Stimulated activated naive CD8-positive, alpha-beta T cell treated with anti-CD3 and anti-CD28 coated beads, Interleukin-15, amount 100 ng/mL, for 72 hours (primary cell): ENCODE measurements around the gene FGF4.
A peak's percentile ranks its signal among the peaks of the same experiment; 100 is the strongest.
"Not testable (repeated sequence)": the region's sequence is repeated elsewhere in the genome, so short reads cannot be mapped to it uniquely, and the experiment has no call there.

ENCODE experiments used
- ATAC-seq: fragments of 150-1000 bp; cut with Tn5 transposase; 2 replicates; pipeline ENCODE4 v1.10.0; 2021; ENCODE audit warnings: mild to moderate bottlenecking, moderate library complexity
- DNase-seq, 2 donors: peaks; one replicate each; pipeline ENCODE4 v3.0.0; 2021 to 2022
- H3K27ac Mint-ChIP-seq, 2 donors: one replicate each; pipeline ENCODE4 v1.8.0; 2022; ENCODE audit warnings: mild to moderate bottlenecking in 2 of 2, mixed read lengths in 2 of 2, moderate library complexity in 2 of 2
- H3K27me3 Mint-ChIP-seq: one replicate; pipeline ENCODE4 v1.8.0; 2022; ENCODE audit warnings: mixed read lengths
- H3K4me1 Mint-ChIP-seq: one replicate; pipeline ENCODE4 v1.8.0; 2022; ENCODE audit warnings: mild to moderate bottlenecking, mixed read lengths
- H3K4me3 Mint-ChIP-seq, 2 donors: one replicate each; pipeline ENCODE4 v1.8.0; 2022; ENCODE audit warnings: mild to moderate bottlenecking in 2 of 2, mixed read lengths in 2 of 2, moderate library complexity in 1 of 2
- H3K9me3 Mint-ChIP-seq, 2 donors: one replicate each; pipeline ENCODE4 v1.8.0; 2022; ENCODE audit warnings: mixed read lengths in 2 of 2

The FGF4 gene

DNA sequence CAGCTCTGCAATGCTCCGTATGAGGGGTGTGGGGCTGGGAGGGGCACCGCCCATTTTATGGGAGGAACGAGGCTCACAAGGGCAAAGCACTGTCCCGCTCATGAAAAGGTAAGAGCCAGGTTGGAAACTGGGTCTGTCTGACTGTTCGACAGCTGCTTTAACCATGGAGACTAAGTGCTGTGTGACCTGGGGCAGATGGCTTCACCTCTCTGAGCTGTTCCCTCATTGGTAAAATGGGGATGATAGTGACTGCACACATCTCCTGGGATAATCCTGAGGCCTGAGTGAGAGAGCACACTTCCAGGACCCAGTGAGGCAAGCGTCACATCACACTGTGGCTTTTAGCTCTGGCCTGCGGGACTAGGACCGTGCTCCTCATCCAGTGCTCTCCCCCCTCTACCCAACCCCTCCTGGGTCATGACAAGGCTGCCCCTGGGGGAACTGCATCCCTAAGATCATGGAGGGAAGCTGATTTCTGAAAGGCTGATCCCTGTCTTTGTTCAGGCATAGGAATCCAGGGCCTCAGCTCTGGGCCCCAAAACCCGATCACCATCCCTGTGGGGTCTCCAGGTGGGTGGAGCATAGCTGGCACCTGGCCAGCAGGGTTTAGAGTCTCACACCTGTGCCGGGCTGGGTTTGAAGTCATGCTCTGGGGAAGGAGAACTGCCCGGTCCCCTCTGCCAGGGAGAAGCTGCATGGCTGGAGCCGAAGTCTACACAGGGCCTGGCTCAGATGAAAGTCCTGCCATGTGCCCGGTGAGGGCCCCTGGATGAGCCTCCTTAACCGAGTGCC lies 22.8 kb upstream of the FGF4 start:
- DNase-seq (no peak), ATAC-seq (no peak)
- Mint-ChIP-seq H3K9me3 (no peaks in the 10 kb centered on the region), H3K4me1 (no peaks in the 10 kb centered on the region), H3K4me3 (no peak overlapping the region), H3K27ac (no peak overlapping the region), H3K27me3 (peaks cover 8% of the 10 kb centered on the region)

DNA sequence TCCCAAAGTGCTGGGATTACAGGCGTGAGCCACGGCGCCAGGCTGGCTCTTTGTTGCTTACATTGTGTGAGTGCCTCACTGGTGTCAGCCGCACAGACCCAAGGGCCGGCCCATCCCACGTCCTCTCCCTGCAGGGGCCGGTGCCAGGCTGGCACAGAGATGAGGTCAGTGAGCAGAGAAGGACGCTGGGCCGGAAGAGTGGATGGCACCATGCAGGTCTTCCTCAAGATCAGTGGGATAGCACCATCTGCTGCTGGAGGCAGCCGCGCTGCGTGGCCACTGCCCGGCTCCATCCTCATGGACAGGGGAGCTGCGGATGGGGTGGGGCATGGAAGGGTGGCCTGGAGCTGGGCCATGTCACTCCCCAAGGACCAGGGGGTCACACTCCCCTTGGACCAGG lies 22.0 kb upstream of the FGF4 start:
- no peak for ATAC-seq
- Mint-ChIP-seq H3K4me1 (no peaks in the 10 kb centered on the region), H3K9me3 (no peaks in the 10 kb centered on the region), H3K4me3 (no peak overlapping the region), H3K27ac (no peak overlapping the region), H3K27me3 (peaks cover 8% of the 10 kb centered on the region)
- DNase-seq: no peak

DNA sequence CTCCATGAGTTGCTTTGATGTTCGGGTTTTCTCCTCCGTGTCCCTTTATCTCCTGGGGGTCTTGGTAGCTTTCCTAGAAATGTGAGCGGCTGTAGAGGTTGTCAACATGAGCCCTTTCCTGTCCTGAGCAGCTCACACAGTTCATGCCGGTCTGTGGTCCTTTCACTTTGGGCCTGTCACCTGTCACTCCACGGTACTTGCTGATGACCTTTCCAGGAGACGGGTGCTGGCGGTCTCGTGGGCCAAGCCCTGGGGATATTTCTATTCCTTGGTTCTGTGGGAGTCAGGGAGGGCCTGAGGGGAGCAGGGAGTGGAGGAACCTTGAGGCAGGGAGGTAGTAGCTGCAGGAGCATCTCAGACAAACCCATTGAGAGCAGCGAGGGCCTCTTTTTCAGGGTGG lies 20.9 kb upstream of the FGF4 start:
- ATAC-seq: no peak

DNA sequence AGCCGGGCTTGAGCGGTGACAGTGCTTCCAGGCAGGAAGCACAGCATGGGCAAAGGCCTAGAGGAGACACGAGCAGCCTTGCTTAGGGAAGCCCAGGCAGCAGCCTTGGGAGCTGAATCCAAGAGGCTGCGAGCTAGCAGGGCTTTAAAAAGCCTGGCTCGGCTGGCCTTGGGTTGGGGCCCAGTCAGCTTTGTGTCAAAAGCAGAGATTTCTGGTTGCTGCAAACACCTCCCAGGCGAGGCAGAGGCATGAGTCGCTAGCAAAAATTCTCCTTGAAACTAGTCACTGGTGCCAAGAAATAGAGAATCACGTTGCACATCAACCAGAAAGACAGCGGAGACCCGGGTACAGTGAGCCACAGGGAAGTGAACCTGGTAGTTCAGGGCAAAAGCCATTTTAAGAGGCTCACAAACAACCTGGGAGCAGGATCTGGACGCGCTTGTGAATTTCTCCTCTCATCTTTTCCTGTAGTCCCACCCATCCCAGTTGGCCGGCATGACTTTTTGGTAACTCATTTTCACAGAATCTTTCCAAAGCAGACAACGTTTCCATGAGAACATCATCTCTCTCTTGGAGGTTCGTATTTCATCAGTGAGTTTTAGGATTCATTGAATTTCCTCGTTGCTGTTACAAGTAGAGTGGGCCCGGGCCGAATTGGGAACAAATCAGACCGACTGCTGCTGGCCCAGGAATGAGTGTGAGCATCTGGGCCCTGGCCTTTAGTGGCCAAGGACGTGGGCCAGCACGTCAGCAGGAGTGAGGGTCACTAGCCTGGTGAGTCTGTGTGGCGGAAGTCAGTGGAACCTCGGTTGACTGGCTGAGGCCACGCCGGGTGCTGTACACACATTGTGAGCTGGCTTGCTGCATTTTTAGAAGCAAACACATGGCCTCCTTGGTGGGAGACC lies 16.4 kb upstream of the FGF4 start:
- H3K27ac Mint-ChIP-seq: no peak overlapping the region
- H3K4me3 Mint-ChIP-seq: no peak overlapping the region
- ATAC-seq (no peak), DNase-seq (no peak)
- H3K4me1 Mint-ChIP-seq: no peaks in the 10 kb centered on the region
- H3K9me3 Mint-ChIP-seq: no peaks in the 10 kb centered on the region
- H3K27me3 Mint-ChIP-seq: peaks cover 15% of the 10 kb centered on the region

More for the DNA sequence above, 20.9 kb upstream of the FGF4 start:
- Mint-ChIP-seq H3K9me3 (no peaks in the 10 kb centered on the region), H3K4me1 (no peaks in the 10 kb centered on the region), H3K4me3 (no peak overlapping the region), H3K27me3 (peaks cover 10% of the 10 kb centered on the region), H3K27ac (peak overlapping the region in 1 of 2 donors; percentile 63)
- DNase-seq: no peak

DNA sequence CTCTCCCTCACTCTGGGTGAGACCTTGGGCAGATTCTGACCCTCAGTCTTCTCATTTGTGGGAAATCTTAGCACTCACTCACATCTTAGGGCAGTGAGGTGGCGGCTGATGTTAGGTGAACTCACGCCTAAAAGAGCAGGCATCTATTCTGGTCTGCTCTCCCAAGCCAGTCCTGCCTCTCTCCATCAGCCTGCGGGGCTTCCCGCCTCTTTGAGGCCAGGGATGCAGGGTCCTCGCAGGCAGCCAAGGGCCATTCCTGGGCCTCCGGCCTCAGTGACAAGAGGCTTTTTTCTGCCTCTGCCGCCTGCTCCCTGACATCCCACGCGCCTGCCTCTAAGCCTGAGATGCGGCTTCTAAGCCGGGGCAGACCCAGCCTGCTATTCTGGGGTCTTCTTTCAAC lies 13.8 kb upstream of the FGF4 start:
- DNase-seq: no peak
- Mint-ChIP-seq H3K27ac (no peak overlapping the region), H3K4me1 (no peaks in the 10 kb centered on the region), H3K27me3 (peaks cover 7% of the 10 kb centered on the region), H3K9me3 (no peaks in the 10 kb centered on the region), H3K4me3 (no peak overlapping the region)
- ATAC-seq: no peak

DNA sequence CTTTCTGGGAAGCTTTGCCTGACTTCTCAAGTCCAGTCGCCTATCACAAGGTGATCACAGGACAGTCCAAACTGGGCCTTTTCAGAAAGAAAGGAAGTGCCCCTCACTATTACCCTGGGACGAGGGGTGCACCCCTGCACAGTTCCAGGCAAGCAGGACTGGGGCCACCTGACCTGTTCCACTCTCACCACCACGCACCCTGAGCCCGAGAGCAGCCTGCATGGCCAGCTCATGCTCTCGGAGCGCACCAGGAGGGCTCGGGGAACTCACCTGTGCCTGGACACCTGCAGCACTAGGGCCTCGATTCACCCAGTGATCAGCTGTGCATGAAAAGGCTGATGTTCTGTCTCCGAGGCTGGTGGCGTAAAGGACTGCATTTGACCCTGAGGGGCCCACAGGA lies 12.8 kb upstream of the FGF4 start:
- no peaks in the 10 kb centered on the region for H3K9me3 Mint-ChIP-seq
- no peak for DNase-seq
- peaks cover 7% of the 10 kb centered on the region for H3K27me3 Mint-ChIP-seq

DNA sequence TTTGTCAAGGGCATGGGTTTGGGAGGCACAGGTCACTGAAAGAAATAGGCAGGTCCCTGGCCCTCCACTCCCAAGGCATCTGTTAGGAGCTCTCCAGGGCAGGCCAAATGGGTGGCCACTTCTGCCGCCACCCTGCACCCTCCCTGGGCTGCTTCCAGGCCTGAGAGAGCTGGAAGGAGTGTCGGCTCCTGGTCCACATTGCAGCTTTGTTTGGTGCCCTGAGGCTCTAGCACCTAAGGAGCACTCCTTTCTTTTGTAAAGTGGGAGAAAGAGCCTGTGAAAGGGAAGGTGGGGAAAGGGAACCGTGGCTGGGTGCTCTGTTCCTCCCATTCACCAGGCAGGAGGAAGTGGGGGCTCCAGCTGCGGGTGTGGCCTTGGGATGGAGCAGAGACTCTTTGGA lies 12.3 kb upstream of the FGF4 start:
- Mint-ChIP-seq H3K9me3 (no peaks in the 10 kb centered on the region), H3K27me3 (peaks cover 7% of the 10 kb centered on the region), H3K4me1 (no peaks in the 10 kb centered on the region), H3K27ac (no peak overlapping the region), H3K4me3 (no peak overlapping the region)
- ATAC-seq (no peak), DNase-seq (no peak)

More for the DNA sequence above, 12.8 kb upstream of the FGF4 start:
- H3K4me3 Mint-ChIP-seq: no peak overlapping the region
- no peak for ATAC-seq
- no peaks in the 10 kb centered on the region for H3K4me1 Mint-ChIP-seq
- no peak overlapping the region for H3K27ac Mint-ChIP-seq

DNA sequence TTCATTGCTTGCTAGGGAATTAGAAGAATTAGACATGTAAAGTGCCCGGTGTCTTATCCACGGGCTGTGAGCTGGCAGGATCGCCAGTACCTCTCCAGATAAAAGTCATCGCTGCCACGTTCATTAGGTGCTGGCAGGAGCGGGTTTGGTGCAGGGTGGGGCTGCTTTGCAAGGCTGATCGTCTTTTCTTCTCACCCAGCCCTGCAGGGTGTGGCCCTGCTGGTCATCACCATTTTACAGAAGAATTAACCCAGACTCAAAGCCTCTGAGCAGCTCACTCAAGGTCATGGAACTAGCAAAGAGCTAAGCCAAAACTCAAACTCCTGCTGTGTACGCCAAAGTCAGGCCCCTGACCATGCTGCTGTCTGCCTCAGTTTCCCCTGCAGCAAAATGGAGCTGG lies 6.1 kb upstream of the FGF4 start:
- DNase-seq (no peak), ATAC-seq (no peak)
- Mint-ChIP-seq H3K9me3 (no peaks in the 10 kb centered on the region), H3K4me1 (no peaks in the 10 kb centered on the region), H3K27ac (no peak overlapping the region), H3K4me3 (no peak overlapping the region), H3K27me3 (peaks cover 24% of the 10 kb centered on the region)

DNA sequence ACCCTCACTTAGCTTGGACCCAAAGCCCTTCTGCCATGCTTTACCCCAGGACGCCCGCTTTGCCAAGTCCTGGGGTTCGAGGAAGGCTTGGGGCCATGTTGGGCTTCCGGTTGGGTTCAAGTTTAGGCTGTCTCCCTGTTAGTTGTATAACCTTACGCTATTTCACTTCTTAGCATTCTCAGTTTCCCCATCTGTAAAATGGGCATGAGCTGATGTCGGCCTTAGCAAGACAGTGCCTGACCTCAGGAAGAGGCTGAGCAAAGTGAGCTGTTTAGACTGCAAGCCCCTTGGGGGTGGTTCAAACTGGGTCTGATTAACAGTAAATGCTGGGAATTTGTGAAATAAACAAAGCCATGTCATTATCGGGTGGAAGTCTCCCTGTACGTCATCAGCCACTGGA lies 3.2 kb upstream of the FGF4 start:
- H3K27me3 Mint-ChIP-seq: peaks cover 38% of the 10 kb centered on the region
- DNase-seq (no peak), ATAC-seq (no peak)
- no peak overlapping the region for H3K4me3 Mint-ChIP-seq
- H3K4me1 Mint-ChIP-seq: no peaks in the 10 kb centered on the region
- no peaks in the 10 kb centered on the region for H3K9me3 Mint-ChIP-seq
- no peak overlapping the region for H3K27ac Mint-ChIP-seq

DNA sequence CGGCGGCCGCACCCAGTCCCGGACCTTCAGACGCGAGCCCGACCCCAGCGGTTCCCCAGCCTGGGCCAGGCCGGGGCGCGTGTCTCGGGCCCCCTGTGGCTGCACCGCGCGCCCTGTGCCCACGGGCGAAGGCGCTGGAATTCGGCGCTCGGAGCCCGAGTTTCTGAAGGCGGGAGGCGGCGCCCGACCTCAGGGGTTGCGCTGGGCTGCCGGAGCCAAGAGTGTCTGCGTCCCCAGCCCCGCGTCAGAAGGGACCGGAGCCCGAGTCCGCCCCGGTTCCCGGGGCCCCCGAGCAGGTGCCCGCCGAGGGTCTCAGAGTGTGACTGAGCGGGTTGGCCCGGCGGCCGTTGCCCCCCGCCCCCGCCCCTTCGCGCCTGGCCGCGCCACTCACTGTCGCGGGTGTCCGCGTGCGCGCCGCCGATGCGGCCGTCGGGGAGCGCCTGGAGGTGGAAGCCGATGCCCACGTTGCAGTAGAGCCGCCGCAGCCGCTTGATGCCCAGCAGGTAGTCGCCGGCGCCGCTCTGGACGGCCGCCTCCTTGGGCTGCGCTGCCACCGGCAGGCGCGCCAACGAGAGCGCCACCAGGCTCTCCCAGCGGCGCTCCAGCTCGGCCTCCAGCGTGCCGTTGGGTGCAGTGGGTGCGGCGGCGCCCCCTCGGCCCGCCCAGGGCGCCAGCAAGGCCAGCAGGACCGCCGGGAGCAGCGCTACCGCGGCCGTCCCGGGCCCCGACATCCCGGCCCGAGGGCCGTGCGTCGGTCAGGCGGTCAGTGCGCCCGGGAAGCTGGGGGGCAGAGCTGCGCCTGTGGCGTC lies 583 bp downstream of the FGF4 start:
- Mint-ChIP-seq H3K27me3 (peaks cover 61% of the 10 kb centered on the region), H3K27ac (no peak overlapping the region), H3K9me3 (no peaks in the 10 kb centered on the region), H3K4me1 (no peaks in the 10 kb centered on the region), H3K4me3 (no peak overlapping the region)
- DNase-seq (no peak), ATAC-seq (no peak)

DNA sequence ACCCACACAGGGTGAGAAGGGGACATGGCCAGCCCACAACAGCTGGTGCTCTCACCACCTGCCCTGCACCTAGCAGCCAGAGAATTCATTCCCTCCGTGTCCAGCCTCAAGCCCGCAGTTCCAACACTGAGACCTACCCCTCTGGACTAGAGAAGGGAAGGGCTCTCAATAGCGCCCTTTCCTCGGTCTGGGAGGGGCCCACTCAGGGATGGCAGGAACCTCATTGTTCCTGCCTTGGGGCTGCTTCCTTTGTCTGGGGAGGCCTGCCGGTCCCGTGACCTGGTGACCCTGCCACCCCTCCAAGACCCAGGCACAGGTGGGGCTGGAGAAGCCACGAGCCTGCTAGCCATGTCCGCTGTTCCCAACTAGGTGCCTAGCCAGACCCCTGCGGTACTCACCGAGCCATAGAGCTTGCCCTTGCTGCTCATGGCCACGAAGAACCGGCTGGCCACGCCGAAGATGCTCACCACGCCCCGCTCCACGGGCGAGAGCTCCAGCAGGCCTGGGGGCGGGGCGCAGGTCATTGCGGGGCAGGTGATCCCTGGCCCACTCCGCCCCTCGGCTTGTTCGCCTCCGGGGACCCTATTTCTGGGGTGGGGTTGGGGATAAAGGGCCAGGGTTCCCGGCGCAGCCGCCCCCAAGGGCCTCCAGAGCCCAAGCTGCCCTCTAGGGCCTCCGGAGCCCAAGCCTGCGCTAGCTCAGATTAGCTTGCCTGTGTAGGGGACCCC lies 1.4 kb downstream of the FGF4 start:
- DNase-seq: no peak
- no peak for ATAC-seq
- Mint-ChIP-seq H3K27me3 (peaks cover 69% of the 10 kb centered on the region), H3K9me3 (no peaks in the 10 kb centered on the region), H3K27ac (no peak overlapping the region), H3K4me3 (no peak overlapping the region), H3K4me1 (no peaks in the 10 kb centered on the region)

DNA sequence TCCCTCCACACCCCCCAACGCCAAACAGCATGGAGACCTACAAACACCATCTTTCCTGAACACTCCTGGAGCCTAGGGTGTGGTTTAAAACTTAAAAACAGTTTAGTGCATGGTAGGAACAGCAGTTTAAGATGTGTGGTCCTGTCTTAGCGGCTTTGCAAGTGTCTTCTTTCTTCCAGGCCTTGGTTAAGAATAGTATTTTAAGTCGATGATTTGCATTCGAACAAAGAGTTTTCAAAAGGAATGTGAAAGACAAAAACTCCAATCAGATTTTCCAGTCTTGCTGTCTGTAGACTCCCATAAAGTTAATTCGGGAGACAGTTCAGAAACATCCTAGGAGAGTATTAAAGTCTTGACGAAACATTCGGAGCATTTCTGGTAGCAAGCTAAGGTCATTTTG lies 3.7 kb downstream of the FGF4 start:
- H3K9me3 Mint-ChIP-seq: no peaks in the 10 kb centered on the region
- peaks cover 63% of the 10 kb centered on the region for H3K27me3 Mint-ChIP-seq
- H3K4me3 Mint-ChIP-seq: no peak overlapping the region
- no peak overlapping the region for H3K27ac Mint-ChIP-seq
- DNase-seq (no peak), ATAC-seq (no peak)
- no peaks in the 10 kb centered on the region for H3K4me1 Mint-ChIP-seq

DNA sequence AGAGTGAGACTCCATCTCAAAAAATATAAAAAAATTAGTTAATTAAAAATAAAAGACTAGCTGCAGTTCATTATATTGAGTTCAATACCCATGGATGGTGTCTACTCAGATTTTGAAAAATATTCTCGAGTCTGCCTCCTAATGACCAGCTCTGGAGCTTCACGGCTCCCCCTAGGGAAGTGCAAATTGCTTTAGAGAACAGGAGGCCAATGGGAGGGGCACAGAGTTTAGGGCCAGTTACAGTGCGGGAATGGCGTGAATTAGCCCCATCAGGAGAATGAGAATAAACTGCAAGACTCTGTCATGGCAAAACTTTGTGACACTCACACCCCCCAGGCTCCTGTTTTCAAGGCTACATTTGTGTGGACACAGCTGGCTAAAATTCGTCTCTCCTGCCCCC lies 4.6 kb downstream of the FGF4 start:
- Mint-ChIP-seq H3K4me1 (no peaks in the 10 kb centered on the region), H3K27me3 (peaks cover 54% of the 10 kb centered on the region), H3K27ac (no peak overlapping the region), H3K9me3 (no peaks in the 10 kb centered on the region), H3K4me3 (no peak overlapping the region)
- DNase-seq: no peak
- no peak for ATAC-seq

DNA sequence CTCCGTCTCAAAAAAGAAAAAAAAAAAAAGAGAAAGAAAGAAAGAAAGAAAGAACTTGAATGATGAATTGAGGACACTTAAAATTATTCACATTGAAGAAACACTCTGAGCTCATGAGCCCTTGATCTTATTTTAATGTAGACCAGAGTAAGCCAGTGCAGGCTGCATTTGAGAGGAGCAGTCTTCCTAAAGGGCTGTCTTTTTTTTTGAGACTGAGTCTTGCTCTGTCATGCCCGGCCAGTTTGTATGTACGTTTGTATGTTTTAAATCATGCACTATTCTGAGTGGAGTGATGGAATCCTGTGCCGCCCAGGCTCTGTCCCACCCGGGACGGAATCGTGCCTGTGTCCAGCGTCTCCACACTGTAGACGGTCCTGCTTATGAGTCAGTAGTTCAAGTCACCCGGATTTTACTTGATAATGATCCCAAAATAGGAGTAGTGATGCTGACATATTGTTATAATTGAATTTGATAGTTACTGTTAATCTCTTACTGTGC lies 9.6 kb downstream of the FGF4 start:
- Mint-ChIP-seq H3K27me3 (peaks cover 58% of the 10 kb centered on the region), H3K9me3 (no peaks in the 10 kb centered on the region), H3K4me1 (no peaks in the 10 kb centered on the region), H3K4me3 (no peak overlapping the region), H3K27ac (no peak overlapping the region)
- ATAC-seq (no peak), DNase-seq (no peak)

DNA sequence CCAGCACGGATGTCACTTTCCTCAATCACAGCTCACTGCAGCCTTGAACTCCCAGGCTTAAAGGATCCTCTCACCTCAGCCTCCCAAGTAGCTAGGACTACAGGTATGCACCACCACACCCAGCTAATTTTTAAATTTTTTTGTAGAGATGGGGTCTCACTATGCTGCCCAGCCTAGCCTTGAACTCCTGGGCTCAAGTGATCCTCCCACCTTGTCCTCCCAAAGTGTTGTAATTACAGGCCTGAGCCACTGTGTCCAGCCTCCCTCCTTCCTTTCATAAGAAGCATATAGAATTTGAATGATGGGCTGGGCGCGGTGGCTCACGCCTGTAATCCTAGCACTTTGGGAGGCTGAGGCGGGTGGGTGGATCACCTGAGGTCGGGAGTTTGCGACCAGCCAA lies 10.2 kb downstream of the FGF4 start:
- H3K27me3 Mint-ChIP-seq: peaks cover 56% of the 10 kb centered on the region
- H3K4me3 Mint-ChIP-seq, DNase-seq, ATAC-seq, H3K9me3 Mint-ChIP-seq, H3K27ac Mint-ChIP-seq, H3K4me1 Mint-ChIP-seq: not testable (repeated sequence)
